Vagina (tissue), 2 donors: ENCODE measurements around the gene CCDC57. TPM values are rescaled to one million over a fixed set of nuclear protein-coding genes. Genes with fewer than 3 reads are reported as not detected.

ENCODE experiments used
- DNase-seq, 2 donors: peaks; one replicate each; pipeline ENCODE4 v3.0.0-alpha.2; 2017; ENCODE audit errors: extremely low spot score in 2 of 2
- H3K27ac ChIP-seq: fragments of 200-600 bp; sonication (generic); one replicate; pipeline ENCODE4 v1.5.1; 2019
- H3K27me3 ChIP-seq: fragments of 200-600 bp; sonication (generic); one replicate; pipeline ENCODE4 v1.5.1; 2019
- H3K36me3 ChIP-seq, 2 donors: fragments of 200-600 bp; sonication (generic); one replicate each; pipeline ENCODE4 v1.5.1; 2017 to 2019
- H3K4me1 ChIP-seq: fragments of 200-600 bp; sonication (generic); one replicate; pipeline ENCODE4 v1.5.1; 2019
- H3K4me3 ChIP-seq, 2 donors: fragments of 200-600 bp; sonication (generic); 1 replicate in 1 of 2; 2 replicates in 1 of 2; pipeline ENCODE4 v1.5.1; 2016 to 2019
- H3K9me3 ChIP-seq: fragments of 200-600 bp; sonication (generic); one replicate; pipeline ENCODE4 v1.5.1; 2019
- CTCF ChIP-seq, 3 experiments: fragments of 450-650 bp in 2 of 3; fragments of 200-600 bp in 1 of 3; sonication (generic) in 1 of 3; IDR thresholded peaks; one replicate each; pipeline ENCODE4 v1.5.1; 2017 to 2019; ENCODE audit warnings: antibody characterized with exemption in 3 of 3, mild to moderate bottlenecking in 2 of 3, moderate library complexity in 2 of 3
- POLR2A ChIP-seq, 2 donors: fragments of 450-650 bp; IDR thresholded peaks; one replicate each; pipeline ENCODE4 v1.6.1; 2017; ENCODE audit warnings: antibody characterized with exemption in 2 of 2, mild to moderate bottlenecking in 2 of 2, moderate library complexity in 2 of 2
- POLR2AphosphoS5 ChIP-seq, 2 donors: sonication (generic); formaldehyde crosslinking; IDR thresholded peaks; one replicate each; pipeline ENCODE4 v1.9.0; 2017; ENCODE audit warnings: antibody characterized with exemption in 2 of 2, mild to moderate bottlenecking in 2 of 2, low read depth in 1 of 2; ENCODE audit not compliant: insufficient read depth in 1 of 2
- intact Hi-C: fragments of 100-400 bp; cut with DNase I; formaldehyde crosslinking; loops from one replicate; pipeline ENCODE4 v1.15.1; 2023
- total RNA-seq: library from RNA; depleted of rRNA; stranded (reverse); fragments of >200 nt; gene quantifications from one replicate; pipeline ENCODE4 v1.2.3, GENCODE V29; 2016

Gene CCDC57
- total RNA-seq, 1 donor from 2014 or later = 26.5 TPM

DNA sequence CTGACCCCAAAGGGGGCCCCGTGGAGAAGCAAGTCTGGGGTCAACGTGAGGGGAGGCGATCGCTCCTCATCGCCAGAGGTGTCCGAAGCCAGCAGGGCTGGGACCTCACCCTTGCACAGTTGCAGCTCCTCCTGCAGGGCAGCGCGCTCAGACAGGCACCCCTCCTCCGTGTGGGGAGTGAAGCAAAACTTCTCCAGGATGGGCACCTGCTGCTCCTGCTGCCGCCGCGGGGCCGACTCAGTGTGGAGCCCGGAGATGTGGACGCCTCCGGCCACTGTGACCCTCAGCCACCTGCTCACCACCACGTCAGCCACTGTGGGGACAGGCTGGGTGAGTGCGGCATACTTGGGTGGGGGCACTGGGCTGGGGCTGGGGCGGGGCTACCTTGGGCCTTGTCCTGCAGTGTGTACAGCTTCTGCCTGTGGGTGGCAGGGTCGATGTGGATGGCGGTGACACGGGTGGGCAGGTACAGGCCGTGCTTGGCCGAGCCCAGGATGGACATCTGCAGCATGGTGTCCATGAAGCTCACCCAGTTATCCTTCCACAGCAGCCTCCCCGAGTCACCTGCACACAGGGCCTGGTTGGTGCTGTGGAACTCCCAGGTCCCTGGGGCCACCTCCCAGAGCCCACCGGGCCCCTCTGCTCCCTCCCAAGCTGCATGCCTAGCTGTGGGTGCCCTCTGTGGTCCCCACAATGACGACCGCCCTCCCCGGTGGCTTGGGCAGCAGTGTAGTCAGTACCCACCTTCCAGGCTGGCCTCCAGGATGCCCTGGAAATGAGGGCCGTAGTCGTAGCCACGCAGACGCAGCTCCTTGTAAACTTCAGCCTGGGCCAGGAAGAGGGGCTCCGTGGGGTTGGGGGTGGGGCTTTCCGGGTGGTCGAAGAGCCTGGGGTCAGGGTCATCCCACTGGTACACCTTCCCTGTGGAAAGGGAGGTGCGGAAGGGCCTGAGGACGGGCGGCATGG lies 125.4 kb downstream of the CCDC57 start:
- Histone ChIP-seq H3K4me3 (no peak overlapping the region), H3K9me3 (no peaks in the 10 kb centered on the region), H3K36me3 (peaks cover 0 to 100% of the 10 kb centered on the region in 2 donors), H3K4me1 (no peaks in the 10 kb centered on the region), H3K27me3 (no peaks in the 10 kb centered on the region), H3K27ac (no peak overlapping the region)
- no peak for DNase-seq
- intact Hi-C loops = no loop called here
- no peak for TF ChIP-seq POLR2AphosphoS5 (IDR thresholded peaks at IDR 0.05; ENCODE audit: insufficient read depth in 1 of 2, low read depth in 1 of 2)
- TF ChIP-seq CTCF (IDR thresholded peaks at IDR 0.05) = no peak
- no peak for TF ChIP-seq POLR2A (IDR thresholded peaks at IDR 0.05)

- no peak for TF ChIP-seq POLR2AphosphoS5 (IDR thresholded peaks at IDR 0.05; ENCODE audit: insufficient read depth in 1 of 2, low read depth in 1 of 2)
- TF ChIP-seq POLR2A (IDR thresholded peaks at IDR 0.05) = no peak
- TF ChIP-seq CTCF (IDR thresholded peaks at IDR 0.05) = no peak
- intact Hi-C loops = no loop called here
- Histone ChIP-seq H3K27me3 (no peaks in the 10 kb centered on the region), H3K4me3 (no peak overlapping the region), H3K9me3 (no peaks in the 10 kb centered on the region), H3K4me1 (no peaks in the 10 kb centered on the region), H3K36me3 (peaks cover 0 to 100% of the 10 kb centered on the region in 2 donors), H3K27ac (no peak overlapping the region)
- no peak for DNase-seq
Observed at GRCh38 chr17:82085931-82086764, 126.5 kb downstream of the CCDC57 start.

- Histone ChIP-seq H3K27me3 (no peaks in the 10 kb centered on the region), H3K27ac (no peak overlapping the region), H3K36me3 (peaks cover 0 to 100% of the 10 kb centered on the region in 2 donors), H3K9me3 (no peaks in the 10 kb centered on the region), H3K4me3 (no peak overlapping the region), H3K4me1 (no peaks in the 10 kb centered on the region)
- intact Hi-C loops = no loop called here
- DNase-seq = no peak
- TF ChIP-seq POLR2A (IDR thresholded peaks at IDR 0.05) (no peak), CTCF (IDR thresholded peaks at IDR 0.05) (no peak), POLR2AphosphoS5 (IDR thresholded peaks at IDR 0.05; ENCODE audit: insufficient read depth in 1 of 2, low read depth in 1 of 2) (no peak)
Observed at GRCh38 chr17:82085031-82085861, 127.4 kb downstream of the CCDC57 start.

DNA sequence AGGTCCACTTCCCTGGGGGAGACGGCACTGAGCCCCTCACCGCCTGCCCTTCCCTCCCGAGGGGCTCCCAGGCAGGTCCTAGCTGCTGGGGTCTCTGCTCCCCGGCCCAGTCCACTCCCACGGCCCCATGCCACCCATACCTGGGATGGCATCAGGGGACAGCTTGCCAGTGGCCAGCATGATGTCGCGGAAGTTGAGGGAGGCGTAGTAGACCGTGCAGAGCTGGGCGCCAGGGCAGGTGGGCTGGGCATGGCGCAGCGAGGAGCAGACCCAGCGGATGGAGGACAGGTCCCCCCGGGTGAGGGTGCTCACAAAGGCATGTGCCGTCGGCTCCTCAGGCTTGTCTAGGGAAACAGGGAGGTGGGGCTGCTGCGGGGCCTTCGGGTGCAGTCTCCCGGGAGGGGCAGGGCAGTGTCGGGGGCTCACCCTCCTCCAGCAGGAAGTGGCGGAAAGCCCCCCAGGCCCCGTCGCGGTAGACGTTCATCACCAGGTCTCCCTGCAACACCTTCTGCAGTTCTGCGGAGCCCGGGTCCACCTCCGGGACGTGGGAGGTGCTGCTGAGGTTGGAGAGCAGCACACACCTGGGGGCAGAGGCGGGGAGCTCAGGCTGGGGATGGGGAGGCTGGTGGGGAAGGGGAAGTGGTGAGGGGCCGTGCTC lies 128.1 kb downstream of the CCDC57 start:
- no peak for DNase-seq
- Histone ChIP-seq H3K4me3 (no peak overlapping the region), H3K27me3 (no peaks in the 10 kb centered on the region), H3K27ac (no peak overlapping the region), H3K9me3 (no peaks in the 10 kb centered on the region), H3K4me1 (no peaks in the 10 kb centered on the region), H3K36me3 (peaks cover 0 to 97% of the 10 kb centered on the region in 2 donors)
- no peak for TF ChIP-seq POLR2AphosphoS5 (IDR thresholded peaks at IDR 0.05; ENCODE audit: insufficient read depth in 1 of 2, low read depth in 1 of 2)
- TF ChIP-seq CTCF (IDR thresholded peaks at IDR 0.05) = no peak
- no peak for TF ChIP-seq POLR2A (IDR thresholded peaks at IDR 0.05)
- intact Hi-C loops = no loop called here
